ENCODE measurements around the gene OBSCN. TPM values are rescaled to one million over a fixed set of nuclear protein-coding genes. Genes with fewer than 3 reads are reported as not detected.

Gene OBSCN
- total and polyA plus RNA-seq, 2 donors (not counting 1 experiment from before 2014, with no cell fraction given), result 10.0 to 63.9 TPM

- no peaks in the 10 kb centered on the region for H3K27me3 ChIP-seq (replicated peaks in 1 of 4; ENCODE audit: control extremely low read depth in 1 of 4, control insufficient read depth in 3 of 4, insufficient read depth in 4 of 4, low read length in 3 of 4)
- no peaks in the 10 kb centered on the region for H3K4me1 ChIP-seq (ENCODE audit: control insufficient read depth in 2 of 2, insufficient read depth in 2 of 2, low read length in 2 of 2)
- H3K36me3 ChIP-seq (replicated peaks in 1 of 2; ENCODE audit: control extremely low read depth in 1 of 2, control insufficient read depth in 1 of 2, extremely low read depth in 1 of 2, insufficient read depth in 2 of 2, low read length in 1 of 2), result no peaks in the 10 kb centered on the region
- no peak overlapping the region for H2AFZ ChIP-seq (ENCODE audit: insufficient read depth, low read depth, low read length, poor library complexity, severe bottlenecking)
- no peaks in the 10 kb centered on the region for H3K9me3 Mint-ChIP-seq (ENCODE audit: insufficient read depth)
- no peak for DNase-seq
- H3K9ac ChIP-seq (ENCODE audit: low read length), result no peak overlapping the region
- no peak overlapping the region for H3K4me2 ChIP-seq (replicated peaks; ENCODE audit: low read depth, low read length, poor library complexity, severe bottlenecking)
- no peak for ATAC-seq (ENCODE audit: low read depth)
- WGBS (ENCODE audit: insufficient coverage), result 92% methylated on average over 11 of the region's 15 CpGs
- intact Hi-C loops (cut with micrococcal nuclease), result no loop called here
- H3K27me3 Mint-ChIP-seq, result no peaks in the 10 kb centered on the region
- H3K4me3 Mint-ChIP-seq, result no peak overlapping the region
- no peak overlapping the region for H3K27ac ChIP-seq (ENCODE audit: low read length in 2 of 2)
- no peak overlapping the region for H3K27ac Mint-ChIP-seq
- no peaks in the 10 kb centered on the region for H3K4me1 Mint-ChIP-seq
- H3K9me3 ChIP-seq (ENCODE audit: control extremely low read depth in 1 of 3, control insufficient read depth in 2 of 3, insufficient read depth in 1 of 3, low read length in 2 of 3), result peaks cover 0 to 12% (median 0%) of the 10 kb centered on the region in 3 donors
- H3K79me2 ChIP-seq (ENCODE audit: control insufficient read depth, insufficient read depth, low read length), result no peaks in the 10 kb centered on the region
- H4K20me1 ChIP-seq (ENCODE audit: control insufficient read depth, insufficient read depth, low read length, poor library complexity, severe bottlenecking), result no peaks in the 10 kb centered on the region
- H3K4me3 ChIP-seq (ENCODE audit: control extremely low read depth in 1 of 5, extremely low read depth in 1 of 5, insufficient read depth in 1 of 5, low read depth in 2 of 5, low read length in 4 of 5), result no peak overlapping the region
- ChIA-PET POLR2A (no interaction called here), CTCF (no interaction called here)
- TF ChIP-seq EZH2 (IDR thresholded peaks at IDR 0.05; ENCODE audit: borderline replicate concordance, insufficient read depth, low read depth, low read length, poor library complexity, severe bottlenecking) (no peak), CTCF (IDR thresholded peaks at IDR 0.05) (no peak)
Observed at GRCh38 chr1:228349701-228350171, 141.9 kb downstream of the OBSCN start.

GRCh38 chr1:228350179-228350742, 142.4 kb downstream of the OBSCN start:
- Histone ChIP-seq H3K4me1 (ENCODE audit: control insufficient read depth in 2 of 2, insufficient read depth in 2 of 2, low read length in 2 of 2) (no peaks in the 10 kb centered on the region), H3K9ac (ENCODE audit: low read length) (no peak overlapping the region), H3K79me2 (ENCODE audit: control insufficient read depth, insufficient read depth, low read length) (no peaks in the 10 kb centered on the region), H3K9me3 (ENCODE audit: control extremely low read depth in 1 of 3, control insufficient read depth in 2 of 3, insufficient read depth in 1 of 3, low read length in 2 of 3) (peaks cover 0 to 6% (median 0%) of the 10 kb centered on the region in 3 donors), H3K4me3 (ENCODE audit: control extremely low read depth in 1 of 5, extremely low read depth in 1 of 5, insufficient read depth in 1 of 5, low read depth in 2 of 5, low read length in 4 of 5) (no peak overlapping the region), H3K27me3 (replicated peaks in 1 of 4; ENCODE audit: control extremely low read depth in 1 of 4, control insufficient read depth in 3 of 4, insufficient read depth in 4 of 4, low read length in 3 of 4) (no peaks in the 10 kb centered on the region), H4K20me1 (ENCODE audit: control insufficient read depth, insufficient read depth, low read length, poor library complexity, severe bottlenecking) (no peaks in the 10 kb centered on the region), H3K4me2 (replicated peaks; ENCODE audit: low read depth, low read length, poor library complexity, severe bottlenecking) (no peak overlapping the region), H3K36me3 (replicated peaks in 1 of 2; ENCODE audit: control extremely low read depth in 1 of 2, control insufficient read depth in 1 of 2, extremely low read depth in 1 of 2, insufficient read depth in 2 of 2, low read length in 1 of 2) (no peaks in the 10 kb centered on the region), H2AFZ (ENCODE audit: insufficient read depth, low read depth, low read length, poor library complexity, severe bottlenecking) (no peak overlapping the region), H3K27ac (ENCODE audit: low read length in 2 of 2) (no peak overlapping the region)
- no peaks in the 10 kb centered on the region for H3K27me3 Mint-ChIP-seq
- H3K9me3 Mint-ChIP-seq (ENCODE audit: insufficient read depth), result no peaks in the 10 kb centered on the region
- ChIA-PET POLR2A (no interaction called here), CTCF (no interaction called here)
- DNase-seq (no peak), ATAC-seq (ENCODE audit: low read depth) (no peak)
- H3K4me1 Mint-ChIP-seq, result no peaks in the 10 kb centered on the region
- no peak overlapping the region for H3K4me3 Mint-ChIP-seq
- no peak overlapping the region for H3K27ac Mint-ChIP-seq
- WGBS (ENCODE audit: insufficient coverage), result 89% methylated on average over 1 of the region's 1 CpG
- TF ChIP-seq EZH2 (IDR thresholded peaks at IDR 0.05; ENCODE audit: borderline replicate concordance, insufficient read depth, low read depth, low read length, poor library complexity, severe bottlenecking) (no peak), CTCF (IDR thresholded peaks at IDR 0.05) (no peak)
- intact Hi-C loops (cut with micrococcal nuclease), result no loop called here
